Measurements from ENCODE around the gene RNF213.
"Not testable (repeated sequence)": the region's sequence is repeated elsewhere in the genome, so short reads cannot be mapped to it uniquely, and the experiment has no call there.

The RNF213 gene

GRCh38 chr17:80223142-80223815 lies 37.4 kb upstream of the RNF213 start:
- intact Hi-C loops (cut with DNase I): no loop called here
- no peak for DNase-seq

- no peak for DNase-seq
- intact Hi-C loops (cut with DNase I): no loop called here
Measured at GRCh38 chr17:80223838-80224497, 36.7 kb upstream of the RNF213 start.

GRCh38 chr17:80224683-80225082 lies 36.0 kb upstream of the RNF213 start:
- intact Hi-C loops (cut with DNase I): no loop called here
- DNase-seq: no peak

DNA sequence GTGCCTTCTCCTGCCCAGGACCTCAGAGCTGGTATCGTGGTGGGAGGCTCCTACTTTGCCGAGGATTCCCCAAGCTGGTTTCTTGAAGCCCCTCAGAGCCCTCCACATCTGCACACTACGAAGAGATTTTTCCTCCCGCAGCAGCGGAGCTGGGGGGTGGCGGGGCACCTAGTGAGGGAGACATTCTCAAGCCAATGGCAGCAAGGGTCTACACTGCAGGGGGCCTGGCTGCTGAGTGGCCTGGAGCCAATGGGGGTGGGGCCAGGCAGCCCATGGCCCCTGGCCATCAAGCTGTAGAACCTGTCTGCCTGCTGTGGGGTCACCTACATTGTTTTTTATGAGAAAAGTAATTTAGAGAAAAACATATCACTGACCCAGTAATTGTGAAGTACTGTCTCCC lies 35.4 kb upstream of the RNF213 start:
- no peak for DNase-seq
- intact Hi-C loops (cut with DNase I): no loop called here

GRCh38 chr17:80227156-80227555 lies 33.5 kb upstream of the RNF213 start:
- DNase-seq: no peak
- intact Hi-C loops (cut with DNase I): no loop called here

- DNase-seq: no peak
- intact Hi-C loops (cut with DNase I): no loop called here
Measured at GRCh38 chr17:80227666-80228065, 33.0 kb upstream of the RNF213 start.

GRCh38 chr17:80228477-80228876 lies 32.2 kb upstream of the RNF213 start:
- no peak for DNase-seq
- intact Hi-C loops (cut with DNase I): no loop called here

GRCh38 chr17:80229011-80229410 lies 31.6 kb upstream of the RNF213 start:
- intact Hi-C loops (cut with DNase I): no loop called here

GRCh38 chr17:80232438-80232837 lies 28.2 kb upstream of the RNF213 start:
- intact Hi-C loops (cut with DNase I): no loop called here
- no peak for DNase-seq

More at GRCh38 chr17:80229011-80229410, 31.6 kb upstream of the RNF213 start:
- no peak for DNase-seq

GRCh38 chr17:80233202-80233601 lies 27.4 kb upstream of the RNF213 start:
- intact Hi-C loops (cut with DNase I): no loop called here
- DNase-seq: no peak

GRCh38 chr17:80236911-80237310 lies 23.7 kb upstream of the RNF213 start:
- no peak for DNase-seq
- intact Hi-C loops (cut with DNase I): no loop called here

DNA sequence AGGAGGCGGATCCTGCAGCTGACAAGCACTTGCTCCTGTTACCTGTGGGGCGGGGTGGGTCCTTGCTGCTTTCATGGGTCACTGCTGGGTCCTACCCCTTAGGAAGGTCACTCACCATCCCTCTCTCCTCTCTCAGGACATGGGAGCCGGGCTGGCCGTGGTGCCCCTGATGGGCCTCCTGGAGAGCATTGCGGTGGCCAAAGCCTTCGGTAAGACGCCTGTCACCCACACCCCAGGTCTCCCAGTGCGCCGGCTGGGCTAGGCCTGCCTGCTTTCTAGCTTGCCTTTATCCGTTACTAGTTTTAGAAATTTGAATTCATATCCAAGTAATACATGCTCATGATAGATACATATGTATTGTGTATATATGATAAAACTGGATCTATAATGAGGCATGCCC lies 23.3 kb upstream of the RNF213 start:
- intact Hi-C loops (cut with DNase I): no loop called here
- no peak for DNase-seq

- DNase-seq: no peak
- intact Hi-C loops (cut with DNase I): no loop called here
Measured at GRCh38 chr17:80242505-80242904, 18.1 kb upstream of the RNF213 start.

DNA sequence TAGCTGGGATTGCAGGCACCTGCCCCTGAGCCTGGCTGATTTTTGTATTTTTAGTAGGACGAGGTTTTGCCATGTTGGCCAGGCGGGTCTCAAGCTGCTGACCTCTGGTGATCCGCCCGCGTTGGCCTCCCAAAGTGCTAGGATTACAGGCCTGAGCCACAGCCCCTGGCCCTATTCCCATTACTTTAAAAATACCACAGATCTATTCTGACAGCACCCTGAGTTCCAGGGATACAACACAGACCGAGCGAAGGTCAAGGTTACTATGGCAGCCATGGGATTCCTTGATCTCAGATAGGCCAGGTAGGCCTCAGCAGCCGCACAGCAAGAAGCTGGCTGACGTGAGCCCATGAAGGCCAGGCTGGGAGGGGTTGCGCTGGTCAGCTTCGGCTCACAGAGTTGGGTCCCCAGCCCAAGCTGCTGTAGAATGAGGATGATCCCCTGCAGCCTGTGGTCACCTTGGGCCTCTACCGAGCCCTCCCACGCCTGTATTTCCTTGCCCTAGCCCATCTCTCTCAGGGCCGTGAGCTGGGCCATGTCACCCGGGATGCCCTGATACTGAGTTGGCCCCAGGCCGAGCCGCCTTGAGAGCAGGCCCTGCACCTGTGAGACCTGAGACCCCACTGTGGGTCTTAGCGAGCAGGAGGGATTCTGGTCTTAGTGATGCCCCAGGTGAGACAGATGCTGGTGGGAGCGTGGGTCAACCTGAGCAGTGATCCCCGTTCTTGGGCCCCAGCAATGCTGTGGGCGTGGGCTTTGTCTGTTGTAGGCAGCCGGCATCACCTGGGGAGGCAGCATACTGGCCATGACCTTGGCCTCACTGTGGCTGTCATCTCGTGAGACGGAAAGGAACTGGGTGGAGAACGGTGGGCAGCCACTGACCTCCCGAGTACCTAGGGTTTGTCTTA lies 16.9 kb upstream of the RNF213 start:
- intact Hi-C loops (cut with DNase I): no loop called here
- no peak for DNase-seq

DNA sequence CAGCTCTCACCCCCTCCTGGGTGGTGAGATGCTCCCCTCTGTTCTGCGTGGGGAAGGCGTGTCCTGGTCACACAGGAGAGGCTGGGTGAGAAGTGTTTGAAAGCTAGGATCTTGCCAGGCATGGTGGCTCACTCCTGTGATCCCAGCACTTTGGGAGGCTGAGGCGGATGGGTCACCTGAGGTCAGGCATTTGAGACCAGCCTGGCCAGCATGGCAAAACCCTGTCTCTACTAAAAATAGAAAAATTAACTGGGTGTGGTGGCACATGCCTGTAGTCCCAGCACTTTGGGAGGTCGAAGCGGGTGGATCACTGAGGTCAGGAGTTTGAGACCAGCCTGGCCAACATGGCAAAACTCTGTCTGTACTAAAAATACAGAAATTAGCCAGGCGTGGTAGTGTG lies 16.2 kb upstream of the RNF213 start:
- intact Hi-C loops (cut with DNase I): not testable (repeated sequence)

DNA sequence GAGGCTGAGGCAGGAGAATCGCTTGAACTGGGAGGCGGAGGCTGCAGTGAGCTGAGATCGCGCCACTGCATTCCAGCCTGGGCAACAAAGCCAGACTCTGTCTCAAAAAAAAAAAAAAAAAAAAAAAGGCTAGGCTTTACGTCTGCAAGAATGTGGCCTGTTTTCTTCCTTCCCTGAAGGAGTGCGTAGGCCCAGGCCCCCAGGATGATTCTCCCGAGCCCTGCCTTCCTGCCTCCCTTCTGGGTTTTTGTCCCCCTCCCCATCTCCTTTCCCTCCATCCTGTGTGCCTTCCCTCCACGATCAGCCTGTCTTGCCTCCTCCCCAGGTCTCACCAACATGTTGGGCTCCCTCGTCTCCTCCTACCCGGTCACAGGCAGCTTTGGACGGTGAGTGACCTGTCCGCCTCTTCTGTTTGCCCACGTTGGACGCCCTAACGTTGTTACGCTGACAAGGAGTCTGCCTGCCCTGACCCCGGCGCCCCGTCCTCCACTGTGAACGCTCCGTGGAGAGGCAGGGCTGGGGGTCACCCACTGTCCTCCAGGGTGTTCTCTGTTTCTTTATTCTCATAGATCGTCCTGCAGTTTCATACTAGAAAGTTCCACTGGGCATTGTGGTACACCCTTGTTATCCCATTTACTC lies 15.7 kb upstream of the RNF213 start:
- no peak for DNase-seq

More for the DNA sequence above, 16.2 kb upstream of the RNF213 start:
- DNase-seq: not testable (repeated sequence)

GRCh38 chr17:80245566-80246265 lies 14.9 kb upstream of the RNF213 start:
- intact Hi-C loops (cut with DNase I): no loop called here

More for the DNA sequence above, 15.7 kb upstream of the RNF213 start:
- intact Hi-C loops (cut with DNase I): no loop called here

DNA sequence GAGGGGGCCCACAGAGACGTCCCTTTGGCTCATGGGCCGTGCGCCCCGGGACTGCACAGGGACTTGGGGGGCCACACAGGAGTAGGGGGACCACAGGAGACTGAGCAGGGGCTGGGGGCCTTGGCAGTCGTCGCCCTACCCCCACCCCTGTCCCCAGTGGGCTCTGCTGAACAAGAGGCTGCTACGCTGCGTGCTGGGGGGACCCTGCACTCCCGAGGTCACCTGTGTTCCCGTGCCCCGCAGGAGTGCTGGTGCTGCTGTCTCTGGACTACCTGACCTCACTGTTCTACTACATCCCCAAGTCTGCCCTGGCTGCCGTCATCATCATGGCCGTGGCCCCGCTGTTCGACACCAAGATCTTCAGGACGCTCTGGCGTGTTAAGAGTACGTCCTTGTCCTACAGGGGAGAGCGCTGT lies 14.4 kb upstream of the RNF213 start:
- intact Hi-C loops (cut with DNase I): no loop called here
- no peak for DNase-seq

More at GRCh38 chr17:80245566-80246265, 14.9 kb upstream of the RNF213 start:
- no peak for DNase-seq

DNA sequence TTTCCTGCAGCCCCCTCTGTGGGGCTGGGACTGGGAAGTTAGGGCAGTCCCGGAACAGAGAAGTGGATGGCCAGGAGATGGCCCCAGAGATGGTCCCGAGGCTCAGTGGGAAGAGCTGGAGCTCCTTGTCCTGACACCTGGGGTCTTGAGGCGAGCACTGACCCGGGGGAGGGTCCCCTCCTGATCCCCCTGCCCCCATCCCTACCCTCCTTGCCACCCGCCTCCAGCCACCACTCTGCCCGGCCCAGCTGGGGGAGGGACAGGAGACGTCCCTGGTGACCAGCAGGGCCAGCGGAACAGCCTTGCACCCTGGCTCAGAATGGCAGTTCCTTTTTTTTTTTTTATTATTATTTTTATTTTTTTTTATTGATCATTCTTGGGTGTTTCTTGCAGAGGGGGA lies 13.9 kb upstream of the RNF213 start:
- DNase-seq: no peak
- intact Hi-C loops (cut with DNase I): no loop called here

All from head of caudate nucleus (tissue), 42 donors.